MM.1S (cell line): ENCODE results near the gene MAP3K1.

Experiments
- DNase-seq: peaks from one replicate; pipeline ENCODE4 v3.0.0-alpha.2; 2015
- H2AFZ ChIP-seq: fragments of 300-600 bp; sonication (generic); 2 replicates; pipeline ENCODE4 v1.6.0; 2016; ENCODE audit warnings: antibody characterized with exemption, low read length
- H3F3A ChIP-seq: fragments of 300-600 bp; sonication (generic); 2 replicates; pipeline ENCODE4 v1.6.1; 2016; ENCODE audit warnings: mild to moderate bottlenecking, antibody characterized with exemption, low read length, moderate library complexity, mixed read lengths; ENCODE audit not compliant: insufficient read depth
- H3K27ac ChIP-seq: fragments of 300-600 bp; sonication (generic); 2 replicates; pipeline ENCODE4 v1.5.1; 2016; ENCODE audit warnings: mild to moderate bottlenecking, low read length
- H3K27me3 ChIP-seq: fragments of 300-600 bp; sonication (generic); replicated peaks from 2 replicates; pipeline ENCODE4 v1.6.0; 2016; ENCODE audit warnings: low read length; ENCODE audit not compliant: insufficient read depth
- H3K36me3 ChIP-seq: fragments of 300-600 bp; sonication (generic); replicated peaks from 2 replicates; pipeline ENCODE4 v1.6.1; 2016; ENCODE audit warnings: mild to moderate bottlenecking, low read length, mixed read lengths; ENCODE audit not compliant: insufficient read depth
- H3K4me1 ChIP-seq: fragments of 300-600 bp; sonication (generic); 2 replicates; pipeline ENCODE4 v1.6.1; 2016; ENCODE audit warnings: low read length, mixed read lengths
- H3K4me2 ChIP-seq: fragments of 300-600 bp; sonication (generic); 2 replicates; pipeline ENCODE4 v1.6.0; 2016; ENCODE audit warnings: low read depth, low read length
- H3K4me3 ChIP-seq: fragments of 300-600 bp; sonication (generic); 2 replicates; pipeline ENCODE4 v1.5.1; 2016; ENCODE audit warnings: low read length, mixed read lengths
- H3K79me2 ChIP-seq: fragments of 300-600 bp; sonication (generic); 2 replicates; pipeline ENCODE4 v1.6.1; 2016; ENCODE audit warnings: mixed run types, low read length, mixed read lengths
- H3K9ac ChIP-seq: fragments of 300-600 bp; sonication (generic); 2 replicates; pipeline ENCODE4 v1.6.1; 2016; ENCODE audit warnings: low read length, mixed read lengths
- H3K9me2 ChIP-seq: fragments of 300-600 bp; sonication (generic); replicated peaks from 2 replicates; pipeline ENCODE4 v1.6.1; 2016; ENCODE audit warnings: mild to moderate bottlenecking, low read length, mixed read lengths; ENCODE audit not compliant: insufficient read depth
- H3K9me3 ChIP-seq: fragments of 300-600 bp; sonication (generic); replicated peaks from 2 replicates; pipeline ENCODE4 v1.6.1; 2016; ENCODE audit warnings: mild to moderate bottlenecking, low read length, mixed read lengths; ENCODE audit not compliant: insufficient read depth
- H4K20me1 ChIP-seq: fragments of 300-600 bp; sonication (generic); 2 replicates; pipeline ENCODE4 v1.6.1; 2016; ENCODE audit warnings: mild to moderate bottlenecking, low read length, moderate library complexity, mixed read lengths; ENCODE audit not compliant: insufficient read depth
- EZH2 ChIP-seq: fragments of 300-600 bp; sonication (generic); optimal IDR thresholded peaks from 2 replicates; pipeline ENCODE3; 2017; ENCODE audit warnings: low read depth, mild to moderate bottlenecking, antibody characterized with exemption, low read length, mixed read lengths
- EZH2phosphoT487 ChIP-seq: fragments of 300-600 bp; sonication (generic); IDR thresholded peaks from 2 replicates; pipeline ENCODE4 v1.6.1; 2018; ENCODE audit warnings: antibody characterized with exemption, low read length
- TF ChIP-seq, protein P1 (sequence below): fragments of 300-600 bp; sonication (generic); IDR thresholded peaks from 2 replicates; pipeline ENCODE4 v1.5.1; 2016; ENCODE audit warnings: antibody characterized with exemption, low read length, mixed read lengths

The MAP3K1 gene

GRCh38 chr5:56786346-56786745 is 29.0 kb upstream of the MAP3K1 start:
- TF ChIP-seq EZH2 (no peak), EZH2phosphoT487 (no peak)
- TF ChIP-seq, protein P1, sequence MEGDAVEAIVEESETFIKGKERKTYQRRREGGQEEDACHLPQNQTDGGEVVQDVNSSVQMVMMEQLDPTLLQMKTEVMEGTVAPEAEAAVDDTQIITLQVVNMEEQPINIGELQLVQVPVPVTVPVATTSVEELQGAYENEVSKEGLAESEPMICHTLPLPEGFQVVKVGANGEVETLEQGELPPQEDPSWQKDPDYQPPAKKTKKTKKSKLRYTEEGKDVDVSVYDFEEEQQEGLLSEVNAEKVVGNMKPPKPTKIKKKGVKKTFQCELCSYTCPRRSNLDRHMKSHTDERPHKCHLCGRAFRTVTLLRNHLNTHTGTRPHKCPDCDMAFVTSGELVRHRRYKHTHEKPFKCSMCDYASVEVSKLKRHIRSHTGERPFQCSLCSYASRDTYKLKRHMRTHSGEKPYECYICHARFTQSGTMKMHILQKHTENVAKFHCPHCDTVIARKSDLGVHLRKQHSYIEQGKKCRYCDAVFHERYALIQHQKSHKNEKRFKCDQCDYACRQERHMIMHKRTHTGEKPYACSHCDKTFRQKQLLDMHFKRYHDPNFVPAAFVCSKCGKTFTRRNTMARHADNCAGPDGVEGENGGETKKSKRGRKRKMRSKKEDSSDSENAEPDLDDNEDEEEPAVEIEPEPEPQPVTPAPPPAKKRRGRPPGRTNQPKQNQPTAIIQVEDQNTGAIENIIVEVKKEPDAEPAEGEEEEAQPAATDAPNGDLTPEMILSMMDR: no peak

GRCh38 chr5:56791396-56791795 is 24.0 kb upstream of the MAP3K1 start:
- no peak overlapping the region for H3K9ac ChIP-seq
- no peaks in the 10 kb centered on the region for H3K79me2 ChIP-seq
- no peaks in the 10 kb centered on the region for H3K9me3 ChIP-seq
- H3K9me2 ChIP-seq: no peaks in the 10 kb centered on the region
- H2AFZ ChIP-seq: no peak overlapping the region
- 0 out of 2 replicates have a peak, but pooled peaks cover 3% of the 10 kb centered on the region for H3K4me1 ChIP-seq
- H3K4me2 ChIP-seq: no peak overlapping the region
- H3K4me3 ChIP-seq: no peak overlapping the region
- H3K36me3 ChIP-seq: no peaks in the 10 kb centered on the region
- TF ChIP-seq EZH2 (no peak), EZH2phosphoT487 (no peak)
- TF ChIP-seq, protein P1: no peak
- no peak for DNase-seq
- no peaks in the 10 kb centered on the region for H4K20me1 ChIP-seq
- no peaks in the 10 kb centered on the region for H3F3A ChIP-seq
- no peak overlapping the region for H3K27ac ChIP-seq
- H3K27me3 ChIP-seq: no peaks in the 10 kb centered on the region

More at GRCh38 chr5:56786346-56786745, 29.0 kb upstream of the MAP3K1 start:
- Histone ChIP-seq H3K36me3 (no peaks in the 10 kb centered on the region), H3F3A (no peaks in the 10 kb centered on the region), H4K20me1 (no peaks in the 10 kb centered on the region), H3K27ac (no peak overlapping the region), H3K4me3 (no peak overlapping the region), H2AFZ (no peak overlapping the region), H3K79me2 (no peaks in the 10 kb centered on the region), H3K4me1 (no peaks in the 10 kb centered on the region), H3K9ac (no peak overlapping the region), H3K9me2 (no peaks in the 10 kb centered on the region), H3K4me2 (no peak overlapping the region), H3K9me3 (no peaks in the 10 kb centered on the region), H3K27me3 (no peaks in the 10 kb centered on the region)
- no peak for DNase-seq

- Histone ChIP-seq H3K27me3 (no peaks in the 10 kb centered on the region), H3K9ac (no peak overlapping the region), H3K79me2 (no peaks in the 10 kb centered on the region), H3K9me2 (no peaks in the 10 kb centered on the region), H3F3A (no peaks in the 10 kb centered on the region), H3K36me3 (no peaks in the 10 kb centered on the region), H4K20me1 (no peaks in the 10 kb centered on the region), H3K4me1 (0 out of 2 replicates have a peak, but pooled peaks cover 5% of the 10 kb centered on the region), H3K27ac (no peak overlapping the region), H3K9me3 (no peaks in the 10 kb centered on the region), H3K4me3 (no peak overlapping the region), H3K4me2 (no peak overlapping the region), H2AFZ (no peak overlapping the region)
- DNase-seq: no peak
- TF ChIP-seq, protein P1: no peak
- TF ChIP-seq EZH2: no peak
- no peak for TF ChIP-seq EZH2phosphoT487
Observed at GRCh38 chr5:56798521-56798920, 16.8 kb upstream of the MAP3K1 start.
